H9 (cell line): ENCODE results near the gene POU2F1. TPM values are rescaled to one million over a fixed set of nuclear protein-coding genes. Genes with fewer than 3 reads are reported as not detected.

Source experiments
- DNase-seq: peaks from one replicate; pipeline ENCODE4 v3.0.0-alpha.2; 2017
- H2AFZ ChIP-seq: one replicate; pipeline ENCODE4 v1.6.1; 2013; ENCODE audit warnings: mild to moderate bottlenecking, low read length, control low read depth, moderate library complexity
- H2AK5ac ChIP-seq: 2 replicates; pipeline ENCODE4 v1.6.1; 2013; ENCODE audit warnings: low read length, control low read depth, mixed read lengths; ENCODE audit not compliant: insufficient read length
- H2BK120ac ChIP-seq: one replicate; pipeline ENCODE4 v1.6.1; 2013; ENCODE audit warnings: low read depth, mild to moderate bottlenecking, low read length, control low read depth, inconsistent platforms; ENCODE audit not compliant: poor library complexity, severe bottlenecking
- H2BK12ac ChIP-seq: 2 replicates; pipeline ENCODE4 v1.6.1; 2013; ENCODE audit warnings: low read length, control low read depth, mixed read lengths, low read depth; ENCODE audit not compliant: insufficient read length
- H2BK15ac ChIP-seq: 2 replicates; pipeline ENCODE4 v1.6.1; 2013; ENCODE audit warnings: low read depth, low read length, control low read depth
- H2BK20ac ChIP-seq: one replicate; pipeline ENCODE4 v1.6.1; 2013; ENCODE audit warnings: low read depth, mild to moderate bottlenecking, low read length, control low read depth, inconsistent platforms; ENCODE audit not compliant: poor library complexity, severe bottlenecking
- H2BK5ac ChIP-seq: 2 replicates; pipeline ENCODE4 v1.6.1; 2013; ENCODE audit warnings: low read length, control low read depth, mixed read lengths; ENCODE audit not compliant: insufficient read length
- H3K14ac ChIP-seq: 2 replicates; pipeline ENCODE4 v1.6.1; 2013; ENCODE audit warnings: low read length, control low read depth; ENCODE audit not compliant: insufficient read depth
- H3K18ac ChIP-seq: 2 replicates; pipeline ENCODE4 v1.6.1; 2013; ENCODE audit warnings: low read depth, mild to moderate bottlenecking, mixed read lengths, low read length, control low read depth; ENCODE audit not compliant: insufficient read length
- H3K23ac ChIP-seq: 2 replicates; pipeline ENCODE4 v1.6.1; 2013; ENCODE audit warnings: low read length, control low read depth, mixed read lengths, low read depth; ENCODE audit not compliant: insufficient read length
- H3K23me2 ChIP-seq: 2 replicates; pipeline ENCODE4 v1.6.1; 2013; ENCODE audit warnings: low read depth, mild to moderate bottlenecking, mixed read lengths, low read length, control low read depth; ENCODE audit not compliant: insufficient read length, poor library complexity, severe bottlenecking
- H3K27ac ChIP-seq: 2 replicates; pipeline ENCODE4 v1.5.1; 2013; ENCODE audit warnings: low read length, control low read depth, mixed read lengths, low read depth; ENCODE audit not compliant: insufficient read length
- H3K27me3 ChIP-seq: 2 replicates; pipeline ENCODE4 v1.6.1; 2013; ENCODE audit warnings: low read length, control low read depth, inconsistent platforms; ENCODE audit not compliant: insufficient read depth
- H3K4ac ChIP-seq: 2 replicates; pipeline ENCODE4 v1.6.1; 2013; ENCODE audit warnings: low read depth, mild to moderate bottlenecking, control low read depth, inconsistent platforms, low read length, moderate library complexity
- H3K4me1 ChIP-seq: 2 replicates; pipeline ENCODE4 v1.6.1; 2013; ENCODE audit warnings: low read length, control low read depth, inconsistent platforms; ENCODE audit not compliant: insufficient read depth
- H3K4me2 ChIP-seq: 2 replicates; pipeline ENCODE4 v1.6.1; 2013; ENCODE audit warnings: low read length, control low read depth, mixed read lengths; ENCODE audit not compliant: insufficient read length, insufficient read depth
- H3K56ac ChIP-seq: 2 replicates; pipeline ENCODE4 v1.6.1; 2013; ENCODE audit warnings: low read depth, mild to moderate bottlenecking, mixed read lengths, low read length, control low read depth; ENCODE audit not compliant: insufficient read length
- H3K79me1 ChIP-seq: 2 replicates; pipeline ENCODE4 v1.6.1; 2013; ENCODE audit warnings: low read depth, mild to moderate bottlenecking, moderate library complexity, low read length, control low read depth, inconsistent platforms; ENCODE audit not compliant: insufficient read depth, poor library complexity, severe bottlenecking
- H3K79me2 ChIP-seq: 2 replicates; pipeline ENCODE4 v1.6.1; 2013; ENCODE audit warnings: low read length, control low read depth, inconsistent platforms; ENCODE audit not compliant: insufficient read depth
- H3K9ac ChIP-seq: 2 replicates; pipeline ENCODE4 v1.6.1; 2013; ENCODE audit warnings: low read length, control low read depth, mixed read lengths; ENCODE audit not compliant: insufficient read length; ENCODE audit errors: extremely low read depth
- H3K9me3 ChIP-seq: one replicate; pipeline ENCODE4 v1.6.1; 2013; ENCODE audit warnings: low read depth, low read length, inconsistent platforms; ENCODE audit not compliant: control insufficient read depth
- H3T11ph ChIP-seq: one replicate; pipeline ENCODE4 v1.6.1; 2013; ENCODE audit warnings: mild to moderate bottlenecking, low read length, control low read depth, inconsistent platforms
- H4K20me1 ChIP-seq: one replicate; pipeline ENCODE4 v1.6.1; 2013; ENCODE audit not compliant: control insufficient read depth, insufficient read length, insufficient read depth
- H4K5ac ChIP-seq: 2 replicates; pipeline ENCODE4 v1.6.1; 2013; ENCODE audit warnings: low read depth, mild to moderate bottlenecking, mixed read lengths, low read length, control low read depth; ENCODE audit not compliant: insufficient read length
- H4K8ac ChIP-seq: replicated peaks from 2 replicates; pipeline ENCODE4 v1.6.1; 2013; ENCODE audit warnings: low read length, control low read depth, mixed read lengths, low read depth; ENCODE audit not compliant: insufficient read length
- H4K91ac ChIP-seq: 2 replicates; pipeline ENCODE4 v1.6.1; 2013; ENCODE audit warnings: low read depth, mild to moderate bottlenecking, moderate library complexity, mixed read lengths, low read length, control low read depth; ENCODE audit not compliant: insufficient read length
- H3K27ac Mint-ChIP-seq, 3 experiments: 2 replicates in 2 of 3; 3 replicates in 1 of 3; pipeline ENCODE4 v1.8.0; 2020 to 2021; ENCODE audit warnings: mixed read lengths in 3 of 3, mild to moderate bottlenecking in 1 of 3, moderate library complexity in 1 of 3
- H3K27me3 Mint-ChIP-seq: 2 replicates; pipeline ENCODE4 v1.8.0; 2021; ENCODE audit warnings: low read depth, mild to moderate bottlenecking, moderate library complexity, mixed read lengths
- H3K36me3 Mint-ChIP-seq, 3 experiments: 2 replicates in 2 of 3; 3 replicates in 1 of 3; pipeline ENCODE4 v1.8.0; 2020 to 2021; ENCODE audit warnings: low read depth in 3 of 3, mixed read lengths in 3 of 3; ENCODE audit not compliant: insufficient read depth in 1 of 3
- H3K4me1 Mint-ChIP-seq, 2 experiments: 2 replicates each; pipeline ENCODE4 v1.8.0; 2020; ENCODE audit warnings: mixed read lengths in 2 of 2
- H3K4me3 Mint-ChIP-seq, 2 experiments: 2 replicates in 1 of 2; 3 replicates in 1 of 2; pipeline ENCODE4 v1.8.0; 2020 to 2021; ENCODE audit warnings: mild to moderate bottlenecking in 2 of 2, mixed read lengths in 2 of 2, moderate library complexity in 1 of 2
- H3K9me3 Mint-ChIP-seq, 2 experiments: 2 replicates in 1 of 2; 3 replicates in 1 of 2; pipeline ENCODE4 v1.8.0; 2020; ENCODE audit warnings: mild to moderate bottlenecking in 2 of 2, mixed read lengths in 2 of 2, moderate library complexity in 1 of 2
- WGBS: extraction: QIAGEN DNeasy Blood & Tissue Kit; methylation state at CpG from one replicate; pipeline ENCODE4 v1.1.7; 2013; ENCODE audit warnings: missing lambda C conversion rate, low lambda C conversion rate, mixed read lengths; ENCODE audit not compliant: insufficient read length; ENCODE audit errors: extremely low coverage; 5-methylcytosine and 5-hydroxymethylcytosine counted together
- total RNA-seq: library from RNA; stranded (reverse); gene quantifications from 2 replicates; pipeline ENCODE4 v1.2.1, GENCODE V29; 2021
- TF ChIP-seq, protein P1 (sequence below): fragments of 200-600 bp; sonication (generic); conservative IDR thresholded peaks from 3 replicates; pipeline ENCODE4 v1.8.0; 2021; ENCODE audit warnings: antibody characterized with exemption, mild to moderate bottlenecking

POU2F1 gene
- total RNA-seq, 1 experiment from 2014 or later: 62.5 TPM

DNA sequence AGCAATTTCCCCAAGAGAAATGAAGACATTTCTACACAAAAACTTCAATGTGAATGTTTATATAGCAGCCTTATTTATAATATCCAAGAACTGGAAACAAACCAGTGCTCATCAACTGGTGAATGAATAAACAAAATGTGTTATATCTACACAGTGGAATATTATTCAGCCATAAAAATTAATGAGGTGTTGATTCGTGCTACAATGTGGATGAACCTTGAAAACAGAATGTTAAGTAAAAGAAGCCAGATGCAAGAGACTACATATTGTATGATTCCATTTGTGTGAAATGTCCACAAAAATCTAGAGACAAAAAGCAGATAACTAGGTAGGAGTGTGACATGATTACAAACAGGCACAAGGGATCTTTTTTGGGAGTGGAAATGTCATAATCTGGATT is 187.7 kb downstream of the POU2F1 start:
- no peak overlapping the region for H2AFZ ChIP-seq
- H3K9me3 ChIP-seq: no peaks in the 10 kb centered on the region
- H4K8ac ChIP-seq: no peak overlapping the region
- H3K4me2 ChIP-seq: no peak overlapping the region
- no peaks in the 10 kb centered on the region for H3K79me2 ChIP-seq
- H3T11ph ChIP-seq: no peak overlapping the region
- H3K27me3 Mint-ChIP-seq: no peaks in the 10 kb centered on the region
- H2BK12ac ChIP-seq: no peak overlapping the region
- no peaks in the 10 kb centered on the region for H3K4me1 ChIP-seq
- H3K79me1 ChIP-seq: no peaks in the 10 kb centered on the region
- no peak overlapping the region for H3K56ac ChIP-seq
- H3K14ac ChIP-seq: no peak overlapping the region
- no peak overlapping the region for H4K5ac ChIP-seq
- H4K91ac ChIP-seq: no peak overlapping the region
- no peak overlapping the region for H3K4ac ChIP-seq
- no peak overlapping the region for H2BK5ac ChIP-seq
- peaks cover 17 to 50% (median 47%) of the 10 kb centered on the region in 3 experiments; a peak in 6 of 7 replicates for H3K36me3 Mint-ChIP-seq
- H3K23me2 ChIP-seq: no peaks in the 10 kb centered on the region
- H3K4me1 Mint-ChIP-seq: no peaks in the 10 kb centered on the region
- H3K4me3 Mint-ChIP-seq: no peak overlapping the region
- H3K27ac Mint-ChIP-seq: no peak overlapping the region
- DNase-seq: no peak
- WGBS: no CpG with 5 or more reads among the region's 1 CpG
- H3K9ac ChIP-seq: no peak overlapping the region
- H3K9me3 Mint-ChIP-seq: no peaks in the 10 kb centered on the region; a peak in 1 of 5 replicates
- no peak overlapping the region for H3K27ac ChIP-seq
- TF ChIP-seq, protein P1, sequence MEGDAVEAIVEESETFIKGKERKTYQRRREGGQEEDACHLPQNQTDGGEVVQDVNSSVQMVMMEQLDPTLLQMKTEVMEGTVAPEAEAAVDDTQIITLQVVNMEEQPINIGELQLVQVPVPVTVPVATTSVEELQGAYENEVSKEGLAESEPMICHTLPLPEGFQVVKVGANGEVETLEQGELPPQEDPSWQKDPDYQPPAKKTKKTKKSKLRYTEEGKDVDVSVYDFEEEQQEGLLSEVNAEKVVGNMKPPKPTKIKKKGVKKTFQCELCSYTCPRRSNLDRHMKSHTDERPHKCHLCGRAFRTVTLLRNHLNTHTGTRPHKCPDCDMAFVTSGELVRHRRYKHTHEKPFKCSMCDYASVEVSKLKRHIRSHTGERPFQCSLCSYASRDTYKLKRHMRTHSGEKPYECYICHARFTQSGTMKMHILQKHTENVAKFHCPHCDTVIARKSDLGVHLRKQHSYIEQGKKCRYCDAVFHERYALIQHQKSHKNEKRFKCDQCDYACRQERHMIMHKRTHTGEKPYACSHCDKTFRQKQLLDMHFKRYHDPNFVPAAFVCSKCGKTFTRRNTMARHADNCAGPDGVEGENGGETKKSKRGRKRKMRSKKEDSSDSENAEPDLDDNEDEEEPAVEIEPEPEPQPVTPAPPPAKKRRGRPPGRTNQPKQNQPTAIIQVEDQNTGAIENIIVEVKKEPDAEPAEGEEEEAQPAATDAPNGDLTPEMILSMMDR: no peak
- no peak overlapping the region for H2BK15ac ChIP-seq
- no peak overlapping the region for H2BK20ac ChIP-seq
- H2AK5ac ChIP-seq: no peak overlapping the region
- H3K27me3 ChIP-seq: no peaks in the 10 kb centered on the region
- no peak overlapping the region for H3K18ac ChIP-seq
- no peak overlapping the region for H3K23ac ChIP-seq
- no peak overlapping the region for H2BK120ac ChIP-seq
- no peaks in the 10 kb centered on the region for H4K20me1 ChIP-seq
